Karpas-422 (cell line): ENCODE measurements around the gene TMEM209. TPM values are rescaled to one million over a fixed set of nuclear protein-coding genes. Genes with fewer than 3 reads are reported as not detected.
A peak's percentile ranks its signal among the peaks of the same experiment; 100 is the strongest.

Source experiments
- DNase-seq: peaks from one replicate; pipeline ENCODE4 v3.0.0-alpha.2; 2015
- H2AFZ ChIP-seq: fragments of 200-600 bp; sonication (generic); 2 replicates; pipeline ENCODE4 v1.6.1; 2014; ENCODE audit warnings: antibody characterized with exemption, low read length, mixed read lengths
- H3K27ac ChIP-seq: fragments of 200-600 bp; sonication (generic); 2 replicates; pipeline ENCODE4 v1.5.1; 2014; ENCODE audit warnings: mild to moderate bottlenecking, low read length, moderate library complexity
- H3K27me3 ChIP-seq: fragments of 200-600 bp; sonication (generic); 2 replicates; pipeline ENCODE4 v1.6.1; 2014; ENCODE audit warnings: low read length, mixed read lengths
- H3K36me3 ChIP-seq: fragments of 200-600 bp; sonication (generic); 2 replicates; pipeline ENCODE4 v1.6.1; 2014; ENCODE audit warnings: low read length, mixed read lengths; ENCODE audit not compliant: insufficient read depth
- H3K4me1 ChIP-seq: fragments of 200-600 bp; sonication (generic); 2 replicates; pipeline ENCODE4 v1.6.1; 2014; ENCODE audit warnings: mild to moderate bottlenecking, low read length, mixed read lengths
- H3K4me2 ChIP-seq: fragments of 200-600 bp; sonication (generic); 2 replicates; pipeline ENCODE4 v1.6.1; 2014; ENCODE audit warnings: low read length, low read depth, mild to moderate bottlenecking; ENCODE audit not compliant: poor library complexity, severe bottlenecking
- H3K4me3 ChIP-seq: fragments of 200-600 bp; sonication (generic); 2 replicates; pipeline ENCODE4 v1.5.1; 2014; ENCODE audit warnings: mild to moderate bottlenecking, antibody characterized with exemption, low read length, mixed read lengths
- H3K79me2 ChIP-seq: fragments of 200-600 bp; sonication (generic); 2 replicates; pipeline ENCODE4 v1.6.1; 2014; ENCODE audit warnings: mild to moderate bottlenecking, low read length, mixed read lengths
- H3K9ac ChIP-seq: fragments of 200-600 bp; sonication (generic); 2 replicates; pipeline ENCODE4 v1.6.0; 2014; ENCODE audit warnings: low read length
- H3K9me2 ChIP-seq: fragments of 200-600 bp; sonication (generic), shearing (Covaris generic); replicated peaks from 2 replicates; pipeline ENCODE4 v1.6.0; 2014; ENCODE audit warnings: mild to moderate bottlenecking, low read length, moderate library complexity; ENCODE audit not compliant: insufficient read depth
- H3K9me3 ChIP-seq: fragments of 300-700, 200-600 bp; sonication (generic); 2 replicates; pipeline ENCODE4 v1.6.1; 2014; ENCODE audit warnings: low read length, mixed read lengths
- H4K20me1 ChIP-seq: fragments of 200-600 bp; sonication (generic); 2 replicates; pipeline ENCODE4 v1.6.1; 2014; ENCODE audit warnings: mild to moderate bottlenecking, antibody characterized with exemption, low read length, low read depth; ENCODE audit not compliant: insufficient read depth
- total RNA-seq: library from RNA; depleted of rRNA; stranded (reverse); fragments of >200 nt; shearing (Covaris generic); gene quantifications from 2 replicates; pipeline ENCODE4 v1.2.3, GENCODE V29; 2014; ENCODE audit warnings: low replicate concordance

The TMEM209 gene
- total RNA-seq, 1 experiment from 2014 or later: 68.9 TPM

- DNase-seq: no peak
- H3K9ac ChIP-seq: no peak overlapping the region
- H3K27ac ChIP-seq: no peak overlapping the region
- H3K36me3 ChIP-seq: no peaks in the 10 kb centered on the region
- H2AFZ ChIP-seq: no peak overlapping the region
- H4K20me1 ChIP-seq: no peaks in the 10 kb centered on the region
- no peaks in the 10 kb centered on the region for H3K79me2 ChIP-seq
- H3K4me2 ChIP-seq: no peak overlapping the region
- H3K27me3 ChIP-seq: no peaks in the 10 kb centered on the region
- H3K9me2 ChIP-seq: no peaks in the 10 kb centered on the region
- H3K4me1 ChIP-seq: peaks cover 10% of the 10 kb centered on the region
- no peaks in the 10 kb centered on the region for H3K9me3 ChIP-seq
- H3K4me3 ChIP-seq: no peak overlapping the region
These were observed 51.1 kb downstream of the TMEM209 start for GRCh38 chr7:130154131-130154500.

- no peak overlapping the region for H2AFZ ChIP-seq
- no peak for DNase-seq
- peaks cover 10% of the 10 kb centered on the region for H3K4me1 ChIP-seq
- no peaks in the 10 kb centered on the region for H3K36me3 ChIP-seq
- H3K79me2 ChIP-seq: no peaks in the 10 kb centered on the region
- no peak overlapping the region for H3K27ac ChIP-seq
- H3K9ac ChIP-seq: no peak overlapping the region
- H3K27me3 ChIP-seq: no peaks in the 10 kb centered on the region
- H3K4me2 ChIP-seq: no peak overlapping the region
- no peaks in the 10 kb centered on the region for H4K20me1 ChIP-seq
- no peak overlapping the region for H3K4me3 ChIP-seq
- H3K9me3 ChIP-seq: no peaks in the 10 kb centered on the region
- H3K9me2 ChIP-seq: no peaks in the 10 kb centered on the region
These were observed 51.8 kb downstream of the TMEM209 start for GRCh38 chr7:130153211-130153908.

GRCh38 chr7:130152493-130153210, 52.6 kb downstream of the TMEM209 start:
- no peaks in the 10 kb centered on the region for H4K20me1 ChIP-seq
- peaks cover 10% of the 10 kb centered on the region for H3K4me1 ChIP-seq
- no peak overlapping the region for H3K4me3 ChIP-seq
- H3K27me3 ChIP-seq: no peaks in the 10 kb centered on the region
- H3K9me3 ChIP-seq: no peaks in the 10 kb centered on the region
- no peak overlapping the region for H3K9ac ChIP-seq
- no peaks in the 10 kb centered on the region for H3K36me3 ChIP-seq
- H2AFZ ChIP-seq: no peak overlapping the region
- H3K4me2 ChIP-seq: no peak overlapping the region
- H3K27ac ChIP-seq: no peak overlapping the region
- no peaks in the 10 kb centered on the region for H3K9me2 ChIP-seq
- H3K79me2 ChIP-seq: no peaks in the 10 kb centered on the region
- no peak for DNase-seq

GRCh38 chr7:130151591-130152492, 53.4 kb downstream of the TMEM209 start:
- Histone ChIP-seq H3K9me2 (no peaks in the 10 kb centered on the region), H3K27me3 (no peaks in the 10 kb centered on the region), H4K20me1 (no peaks in the 10 kb centered on the region), H3K4me3 (no peak overlapping the region), H3K9ac (no peak overlapping the region), H2AFZ (no peak overlapping the region), H3K36me3 (no peaks in the 10 kb centered on the region), H3K4me1 (peaks cover 10% of the 10 kb centered on the region), H3K9me3 (no peaks in the 10 kb centered on the region), H3K4me2 (no peak overlapping the region), H3K79me2 (no peaks in the 10 kb centered on the region), H3K27ac (no peak overlapping the region)
- DNase-seq: no peak

- Histone ChIP-seq H3K4me1 (peaks cover 10% of the 10 kb centered on the region), H3K9ac (no peak overlapping the region), H3K4me2 (no peak overlapping the region), H3K27me3 (no peaks in the 10 kb centered on the region), H3K9me2 (no peaks in the 10 kb centered on the region), H3K9me3 (no peaks in the 10 kb centered on the region), H3K36me3 (no peaks in the 10 kb centered on the region), H3K79me2 (no peaks in the 10 kb centered on the region), H2AFZ (no peak overlapping the region; the same call in 1 of the 2 replicates), H3K27ac (no peak overlapping the region), H3K4me3 (no peak overlapping the region), H4K20me1 (no peaks in the 10 kb centered on the region)
- DNase-seq: peak; percentile 54
These were observed 54.6 kb downstream of the TMEM209 start for GRCh38 chr7:130150587-130150986.

- Histone ChIP-seq H3K79me2 (no peaks in the 10 kb centered on the region), H3K4me2 (no peak overlapping the region), H3K9me3 (no peaks in the 10 kb centered on the region), H3K9ac (no peak overlapping the region), H4K20me1 (no peaks in the 10 kb centered on the region), H3K4me3 (no peak overlapping the region), H3K27ac (no peak overlapping the region), H3K4me1 (peaks cover 10% of the 10 kb centered on the region), H3K9me2 (no peaks in the 10 kb centered on the region), H2AFZ (peak overlapping the region; percentile 54; the same call in 1 of the 2 replicates), H3K27me3 (no peaks in the 10 kb centered on the region), H3K36me3 (no peaks in the 10 kb centered on the region)
- DNase-seq: no peak
These were observed 55.7 kb downstream of the TMEM209 start for GRCh38 chr7:130149281-130150139.

GRCh38 chr7:130148561-130148960, 56.6 kb downstream of the TMEM209 start:
- no peak overlapping the region for H2AFZ ChIP-seq
- no peak for DNase-seq

More at GRCh38 chr7:130148561-130148960, 56.6 kb downstream of the TMEM209 start:
- H4K20me1 ChIP-seq: no peaks in the 10 kb centered on the region
- H3K9me3 ChIP-seq: no peaks in the 10 kb centered on the region
- no peaks in the 10 kb centered on the region for H3K27me3 ChIP-seq
- no peaks in the 10 kb centered on the region for H3K36me3 ChIP-seq
- no peak overlapping the region for H3K4me2 ChIP-seq
- H3K4me3 ChIP-seq: no peak overlapping the region
- peaks cover 10% of the 10 kb centered on the region for H3K4me1 ChIP-seq
- H3K27ac ChIP-seq: no peak overlapping the region
- no peaks in the 10 kb centered on the region for H3K79me2 ChIP-seq
- H3K9ac ChIP-seq: no peak overlapping the region
- H3K9me2 ChIP-seq: no peaks in the 10 kb centered on the region
